Uterus (tissue), 4 donors: ENCODE results near the gene CDKAL1. TPM values are rescaled to one million over a fixed set of nuclear protein-coding genes. Genes with fewer than 3 reads are reported as not detected.

Experiments
- DNase-seq, 2 donors: peaks; one replicate each; pipeline ENCODE4 v3.0.0-alpha.2; 2019 to 2020
- H3K27ac ChIP-seq, 2 donors: fragments of 200-600 bp; sonication (generic); 1 replicate in 1 of 2; 2 replicates in 1 of 2; pipeline ENCODE4 v1.5.1; 2016 to 2018
- H3K27me3 ChIP-seq, 2 donors: fragments of 200-600 bp; sonication (generic); one replicate each; pipeline ENCODE4 v1.5.1; 2018 to 2019; ENCODE audit warnings: control low read depth in 1 of 2
- H3K36me3 ChIP-seq, 2 donors: fragments of 200-600 bp; sonication (generic); one replicate each; pipeline ENCODE4 v1.5.1; 2019; ENCODE audit warnings: control low read depth in 1 of 2
- H3K4me1 ChIP-seq, 2 donors: fragments of 200-600 bp; sonication (generic); one replicate each; pipeline ENCODE4 v1.5.1; 2018 to 2019; ENCODE audit warnings: control low read depth in 1 of 2
- H3K4me3 ChIP-seq, 2 donors: fragments of 200-600 bp; sonication (generic); 1 replicate in 1 of 2; 2 replicates in 1 of 2; pipeline ENCODE4 v1.5.1; 2018 to 2019; ENCODE audit warnings: mild to moderate bottlenecking in 1 of 2
- H3K9me3 ChIP-seq, 2 donors: fragments of 200-600 bp; sonication (generic); one replicate each; pipeline ENCODE4 v1.5.1; 2019; ENCODE audit warnings: control low read depth in 1 of 2
- POLR2A ChIP-seq, 2 donors: fragments of 450-650 bp; IDR thresholded peaks; one replicate each; pipeline ENCODE4 v1.6.1; 2016; ENCODE audit warnings: antibody characterized with exemption in 2 of 2, mild to moderate bottlenecking in 1 of 2, moderate library complexity in 1 of 2
- intact Hi-C: fragments of 100-400 bp; cut with DNase I; formaldehyde crosslinking; loops from one replicate; pipeline ENCODE4 v1.15.1; 2023; ENCODE audit warnings: low total_unique reads
- total RNA-seq, 4 donors: library from RNA; depleted of rRNA in 3 of 4; stranded (reverse); fragments of >200 nt in 3 of 4; gene quantifications; one replicate each; pipeline versions ENCODE4 v1.1.0 to v1.2.4, GENCODE V29; 2014 to 2023
- TF ChIP-seq, protein P1 (sequence below), 4 experiments: fragments of 200-600 bp in 2 of 4; fragments of 450-650 bp in 2 of 4; sonication (generic) in 2 of 4; IDR thresholded peaks; one replicate each; pipeline ENCODE4 v1.5.1; 2016 to 2019; ENCODE audit warnings: antibody characterized with exemption in 4 of 4, mild to moderate bottlenecking in 2 of 4, moderate library complexity in 1 of 4
- donor health status: DM: yes; HTN: yes; CAD: no.

CDKAL1 gene
- total RNA-seq, 4 donors from 2014 or later, result 5.0 to 51.7 (median 18.9) TPM

GRCh38 chr6:20705741-20706140, 171.5 kb downstream of the CDKAL1 start:
- H3K4me1 ChIP-seq, result no peaks in the 10 kb centered on the region
- no peak for DNase-seq
- no peaks in the 10 kb centered on the region for H3K9me3 ChIP-seq
- H3K36me3 ChIP-seq, result no peaks in the 10 kb centered on the region
- H3K4me3 ChIP-seq, result no peak overlapping the region
- TF ChIP-seq POLR2A (IDR thresholded peaks at IDR 0.05), result no peak
- TF ChIP-seq, protein P1, sequence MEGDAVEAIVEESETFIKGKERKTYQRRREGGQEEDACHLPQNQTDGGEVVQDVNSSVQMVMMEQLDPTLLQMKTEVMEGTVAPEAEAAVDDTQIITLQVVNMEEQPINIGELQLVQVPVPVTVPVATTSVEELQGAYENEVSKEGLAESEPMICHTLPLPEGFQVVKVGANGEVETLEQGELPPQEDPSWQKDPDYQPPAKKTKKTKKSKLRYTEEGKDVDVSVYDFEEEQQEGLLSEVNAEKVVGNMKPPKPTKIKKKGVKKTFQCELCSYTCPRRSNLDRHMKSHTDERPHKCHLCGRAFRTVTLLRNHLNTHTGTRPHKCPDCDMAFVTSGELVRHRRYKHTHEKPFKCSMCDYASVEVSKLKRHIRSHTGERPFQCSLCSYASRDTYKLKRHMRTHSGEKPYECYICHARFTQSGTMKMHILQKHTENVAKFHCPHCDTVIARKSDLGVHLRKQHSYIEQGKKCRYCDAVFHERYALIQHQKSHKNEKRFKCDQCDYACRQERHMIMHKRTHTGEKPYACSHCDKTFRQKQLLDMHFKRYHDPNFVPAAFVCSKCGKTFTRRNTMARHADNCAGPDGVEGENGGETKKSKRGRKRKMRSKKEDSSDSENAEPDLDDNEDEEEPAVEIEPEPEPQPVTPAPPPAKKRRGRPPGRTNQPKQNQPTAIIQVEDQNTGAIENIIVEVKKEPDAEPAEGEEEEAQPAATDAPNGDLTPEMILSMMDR (IDR thresholded peaks at IDR 0.05), result no peak
- H3K27ac ChIP-seq, result no peak overlapping the region
- H3K27me3 ChIP-seq, result no peaks in the 10 kb centered on the region
- intact Hi-C loops, result no loop called here

- H3K4me1 ChIP-seq, result no peaks in the 10 kb centered on the region
- no peak overlapping the region for H3K4me3 ChIP-seq
- no peak for TF ChIP-seq POLR2A (IDR thresholded peaks at IDR 0.05)
- TF ChIP-seq, protein P1 (IDR thresholded peaks at IDR 0.05), result no peak
- H3K9me3 ChIP-seq, result no peaks in the 10 kb centered on the region
- DNase-seq, result no peak
- no peaks in the 10 kb centered on the region for H3K27me3 ChIP-seq
- intact Hi-C loops, result no loop called here
- no peak overlapping the region for H3K27ac ChIP-seq
- no peaks in the 10 kb centered on the region for H3K36me3 ChIP-seq
These were observed 172.1 kb downstream of the CDKAL1 start for GRCh38 chr6:20706238-20706938.

GRCh38 chr6:20706939-20707485, 172.8 kb downstream of the CDKAL1 start:
- TF ChIP-seq, protein P1 (IDR thresholded peaks at IDR 0.05), result no peak
- no peak for TF ChIP-seq POLR2A (IDR thresholded peaks at IDR 0.05)
- no peaks in the 10 kb centered on the region for H3K27me3 ChIP-seq
- no peak for DNase-seq
- intact Hi-C loops, result no loop called here
- no peaks in the 10 kb centered on the region for H3K4me1 ChIP-seq
- no peaks in the 10 kb centered on the region for H3K9me3 ChIP-seq
- H3K27ac ChIP-seq, result no peak overlapping the region
- H3K36me3 ChIP-seq, result no peaks in the 10 kb centered on the region
- no peak overlapping the region for H3K4me3 ChIP-seq

GRCh38 chr6:20707870-20708269, 173.6 kb downstream of the CDKAL1 start:
- Histone ChIP-seq H3K9me3 (no peaks in the 10 kb centered on the region), H3K27me3 (no peaks in the 10 kb centered on the region), H3K27ac (no peak overlapping the region), H3K36me3 (no peaks in the 10 kb centered on the region), H3K4me1 (no peaks in the 10 kb centered on the region), H3K4me3 (no peak overlapping the region)
- intact Hi-C loops, result no loop called here
- DNase-seq, result no peak
- no peak for TF ChIP-seq POLR2A (IDR thresholded peaks at IDR 0.05)
- TF ChIP-seq, protein P1 (IDR thresholded peaks at IDR 0.05), result no peak

- Histone ChIP-seq H3K27ac (no peak overlapping the region), H3K27me3 (no peaks in the 10 kb centered on the region), H3K36me3 (no peaks in the 10 kb centered on the region), H3K9me3 (no peaks in the 10 kb centered on the region), H3K4me3 (no peak overlapping the region), H3K4me1 (no peaks in the 10 kb centered on the region)
- intact Hi-C loops, result no loop called here
- no peak for DNase-seq
- TF ChIP-seq, protein P1 (IDR thresholded peaks at IDR 0.05), result no peak
- no peak for TF ChIP-seq POLR2A (IDR thresholded peaks at IDR 0.05)
These were observed 174.3 kb downstream of the CDKAL1 start for GRCh38 chr6:20708367-20709124.
